K562 (cell line): ENCODE results near the gene MICU1. TPM values are rescaled to one million over a fixed set of nuclear protein-coding genes. Genes with fewer than 3 reads are reported as not detected.

Source experiments
- ATAC-seq: fragments of 200-7000 bp; cut with Tn5 transposase; 3 replicates; pipeline ENCODE4 v1.9.1; 2020; ENCODE audit warnings: moderate library complexity
- BruUV-seq: library from RNA; stranded (reverse); fragments of 400-500 nt; replicated peaks from 2 replicates; lab custom pipeline; 2021; lab: Mats Ljungman, UMichigan
- CTCF ChIA-PET: fragments of 300-600 bp; formaldehyde crosslinking; extraction: SDS; loops from one replicate; lab custom pipeline; 2021; ENCODE audit warnings: low intra/inter-chr PET ratio; lab: Yijun Ruan, JAX
- POLR2A ChIA-PET: fragments of 300-600, 350-650 bp; sonication (Branson Sonifier 250); formaldehyde crosslinking; extraction: SDS; loops from one replicate; lab custom pipeline; 2021; ENCODE audit warnings: antibody characterized with exemption, inconsistent platforms; lab: Yijun Ruan, JAX
- DNase-seq, 4 experiments: peaks; one replicate each; pipeline versions ENCODE4 v3.0.0 to v3.0.0-alpha.2; 2011 to 2018; ENCODE audit warnings: low spot score in 3 of 4, mixed read lengths in 3 of 4; ENCODE audit errors: extremely low read depth in 1 of 4
- FAIRE-seq: peaks from 2 replicates; lab custom pipeline; 2011; peaks lifted over from hg19 to GRCh38; lab: Jason Lieb, UNC
- H2AFZ ChIP-seq: 2 replicates; pipeline ENCODE4 v1.6.0; 2011; ENCODE audit warnings: low read depth, low read length, control low read depth, inconsistent platforms
- H3K27ac ChIP-seq: fragments of 200-600 bp; 3 replicates; pipeline ENCODE4 v1.8.0; 2011; ENCODE audit warnings: low read depth, mild to moderate bottlenecking, control low read depth, inconsistent platforms, low read length, moderate library complexity, mixed read lengths; ENCODE audit errors: extremely low read depth
- H3K27me3 ChIP-seq, 2 experiments: fragments of 300-600 bp in 1 of 2; 2 replicates in 1 of 2; 3 replicates in 1 of 2; pipeline versions ENCODE4 v1.6.0 to v1.8.0; 2011; ENCODE audit warnings: inconsistent platforms in 2 of 2, low read length in 2 of 2, mild to moderate bottlenecking in 1 of 2, mixed read lengths in 1 of 2, moderate library complexity in 1 of 2; ENCODE audit not compliant: control insufficient read depth in 2 of 2, insufficient read depth in 2 of 2
- H3K36me3 ChIP-seq: fragments of 300-600 bp; 3 replicates; pipeline ENCODE4 v1.8.0; 2011; ENCODE audit warnings: mild to moderate bottlenecking, low read length, inconsistent platforms; ENCODE audit not compliant: control insufficient read depth, insufficient read depth
- H3K4me1 ChIP-seq, 2 experiments: fragments of 200-600 bp in 1 of 2; replicated peaks in 1 of 2; 2 replicates in 1 of 2; 3 replicates in 1 of 2; pipeline versions ENCODE4 v1.5.1 to v1.8.0; 2011; ENCODE audit warnings: inconsistent platforms in 2 of 2, low read length in 2 of 2, mild to moderate bottlenecking in 1 of 2, mixed read lengths in 1 of 2, moderate library complexity in 1 of 2; ENCODE audit not compliant: control insufficient read depth in 2 of 2, insufficient read depth in 2 of 2
- H3K4me2 ChIP-seq: 2 replicates; pipeline ENCODE4 v1.6.1; 2011; ENCODE audit warnings: low read length, control low read depth, inconsistent platforms, mixed read lengths; ENCODE audit not compliant: insufficient read depth
- H3K4me3 ChIP-seq: fragments of 200-600 bp; sonication (generic), shearing (Covaris generic); 2 replicates; pipeline ENCODE4 v1.5.1; 2016; ENCODE audit warnings: control low read depth, inconsistent platforms
- H3K79me2 ChIP-seq: fragments of 200-600 bp; 3 replicates; pipeline ENCODE4 v1.8.0; 2011; ENCODE audit warnings: low read length, inconsistent platforms; ENCODE audit not compliant: control insufficient read depth, insufficient read depth
- H3K9ac ChIP-seq, 2 experiments: 2 replicates each; pipeline versions ENCODE4 v1.6.0 to v1.6.1; 2011; ENCODE audit warnings: low read depth in 2 of 2, low read length in 2 of 2, control low read depth in 1 of 2, inconsistent platforms in 1 of 2, mild to moderate bottlenecking in 1 of 2, mixed read lengths in 1 of 2; ENCODE audit not compliant: insufficient read depth in 1 of 2
- H3K9me1 ChIP-seq: one replicate; pipeline ENCODE4 v1.6.0; 2011; ENCODE audit warnings: inconsistent platforms, mild to moderate bottlenecking, low read length, moderate library complexity; ENCODE audit not compliant: control insufficient read depth, insufficient read depth
- H3K9me3 ChIP-seq: replicated peaks from 2 replicates; pipeline ENCODE4 v1.5.1; 2011; ENCODE audit warnings: low read depth, low read length, inconsistent platforms; ENCODE audit not compliant: control insufficient read depth, insufficient read depth
- H4K20me1 ChIP-seq: replicated peaks from 2 replicates; pipeline ENCODE4 v1.6.1; 2011; ENCODE audit warnings: low read length, inconsistent platforms, mixed read lengths; ENCODE audit not compliant: control insufficient read depth, insufficient read depth
- BRD9 ChIP-seq: fragments of 450-650 bp; IDR thresholded peaks from 2 replicates; pipeline ENCODE4 v1.6.1; 2018; ENCODE audit warnings: low read depth; ENCODE audit not compliant: partially characterized antibody
- CBX1 ChIP-seq: sonication (generic); IDR thresholded peaks from 2 replicates; pipeline ENCODE4 v1.6.1; 2016; ENCODE audit warnings: antibody characterized with exemption, low read depth, mild to moderate bottlenecking
- CBX8 ChIP-seq: fragments of 200-600 bp; sonication (generic); IDR thresholded peaks from 2 replicates; pipeline ENCODE4 v1.6.1; 2012; ENCODE audit warnings: borderline replicate concordance, mixed run types, low read depth, mild to moderate bottlenecking, moderate library complexity, mixed read lengths, low read length, control low read depth, inconsistent platforms; ENCODE audit not compliant: poor library complexity, severe bottlenecking; ENCODE audit errors: extremely low read depth
- PHF20 ChIP-seq: fragments of 450-650 bp; IDR thresholded peaks from 2 replicates; pipeline ENCODE4 v1.6.1; 2018; ENCODE audit not compliant: partially characterized antibody
- SMAD2 ChIP-seq: fragments of 150-350 bp; IDR thresholded peaks from 2 replicates; pipeline ENCODE4 v1.6.1; 2014; ENCODE audit warnings: low read depth, mild to moderate bottlenecking, low read length
- ZFX ChIP-seq: sonication (generic); formaldehyde crosslinking; IDR thresholded peaks from 2 replicates; pipeline ENCODE4 v1.8.0; 2022; ENCODE audit warnings: mild to moderate bottlenecking, missing genetic modification reagents, moderate library complexity
- ZNF583 ChIP-seq: fragments of 250-450 bp; sonication (Bioruptor Pico); IDR thresholded peaks from 2 replicates; pipeline ENCODE4 v1.4.0; 2020
- WGBS: fragments of 100-300 bp; shearing (Covaris generic); methylation state at CpG from one replicate; pipeline ENCODE4 v1.1.6; 2016; ENCODE audit warnings: low coverage, mixed read lengths; ENCODE audit not compliant: insufficient coverage; ENCODE audit errors: missing lambda C conversion rate; 5-methylcytosine and 5-hydroxymethylcytosine counted together
- in situ Hi-C: fragments of 300-500 bp; cut with MboI; formaldehyde crosslinking; loops from 4 replicates; pipeline ENCODE4 v1.15.0; 2018; ENCODE audit warnings: inconsistent platforms, mixed read lengths
- intact Hi-C: fragments of 100-400 bp; cut with micrococcal nuclease; formaldehyde crosslinking; loops from 2 replicates; pipeline ENCODE4 v1.14.2; 2022
- polyA plus RNA-seq, 8 experiments: library from polyadenylated mRNA; depleted of rRNA in 4 of 8; stranded (reverse) in 5 of 8; unstranded in 3 of 8; fragments of >200 nt; fragmentation: Nextera tagmentation in 2 of 8; fragmentation: Illumina TruSeq in 1 of 8; extraction: Ambion mirVana in 2 of 8; extraction: Trizol in 1 of 8; gene quantifications; 2 replicates each; pipeline versions ENCODE4 v1.2.1 to v1.2.3, GENCODE V29; 2011 to 2014; ENCODE audit warnings: inconsistent platforms in 1 of 8, missing spikeins in 1 of 8
- total RNA-seq, 7 experiments: library from RNA; depleted of rRNA in 6 of 7; stranded (reverse); fragments of >200 nt in 6 of 7; fragmentation: Illumina TruSeq in 2 of 7; extraction: Trizol in 2 of 7; gene quantifications; 2 replicates each; pipeline versions ENCODE4 v1.2.1 to v1.2.3, GENCODE V29; 2011 to 2021; ENCODE audit warnings: low replicate concordance in 1 of 7
- TF ChIP-seq, protein P1 (sequence below): fragments of 450-650 bp; IDR thresholded peaks from 2 replicates; pipeline ENCODE4 v1.7.1; 2018; ENCODE audit warnings: mild to moderate bottlenecking, low read depth; ENCODE audit not compliant: partially characterized antibody
- TF ChIP-seq, protein P2 (sequence below): sonication (generic); formaldehyde crosslinking; IDR thresholded peaks from 2 replicates; pipeline ENCODE4 v1.8.0; 2022; ENCODE audit warnings: mild to moderate bottlenecking, missing genetic modification reagents
- TF ChIP-seq, protein P3 (sequence below), 2 experiments: fragments of 250-450 bp in 1 of 2; fragments of 450-650 bp in 1 of 2; sonication (Bioruptor Pico) in 1 of 2; IDR thresholded peaks; 2 replicates each; pipeline versions ENCODE4 v1.6.1 to v1.8.0; 2016 to 2021; ENCODE audit warnings: mild to moderate bottlenecking in 2 of 2, moderate library complexity in 2 of 2, missing compliant biosample characterization in 1 of 2, missing genetic modification characterization in 1 of 2

The MICU1 gene
- total and polyA plus RNA-seq, 9 of the 15 experiments (the other 6 are each of a cell fraction or from before 2014, with no cell fraction given), result 29.3 to 76.8 (median 48.4) TPM

DNA sequence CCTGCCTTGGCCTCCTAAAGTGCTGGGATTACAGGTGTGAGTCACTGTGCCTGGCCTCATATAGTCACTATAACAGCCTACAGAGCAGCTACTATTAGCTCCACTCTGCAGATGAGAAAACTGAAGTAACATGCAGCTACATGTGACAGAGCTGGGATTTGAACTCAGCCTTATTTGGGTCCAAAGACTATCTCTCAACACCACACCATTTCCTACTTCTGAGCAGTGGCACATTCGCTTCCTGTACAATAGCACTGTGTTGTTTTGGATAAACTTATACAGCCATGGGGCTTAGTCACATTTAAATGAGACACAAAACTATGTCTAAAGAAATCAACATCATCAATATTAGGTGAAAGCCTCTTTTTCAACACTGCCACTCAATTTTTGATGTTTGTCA is 201.3 kb downstream of the MICU1 start:
- Histone ChIP-seq H3K9me1 (no peaks in the 10 kb centered on the region), H3K36me3 (peaks cover 4% of the 10 kb centered on the region; the same call in 2 of the 3 replicates), H4K20me1 (no peaks in the 10 kb centered on the region), H3K4me2 (no peak overlapping the region), H3K9me3 (no peaks in the 10 kb centered on the region), H2AFZ (no peak overlapping the region), H3K79me2 (no peaks in the 10 kb centered on the region), H3K27me3 (no peaks in the 10 kb centered on the region), H3K9ac (no peak overlapping the region), H3K4me3 (no peak overlapping the region), H3K4me1 (no peaks in the 10 kb centered on the region), H3K27ac (no peak overlapping the region)
- in situ Hi-C loops, result no loop called here
- intact Hi-C loops, result no loop called here
- FAIRE-seq (no peak), ATAC-seq (no peak), DNase-seq (no peak)
- ChIA-PET POLR2A (interaction anchor here (0.8 to 1.8 kb wide), 2 partner anchors 15 to 35 kb away, joined by 3 to 4 read pairs; no protein-coding TSS in a partner anchor), CTCF (no interaction called here)
- TF ChIP-seq PHF20 (no peak), CBX1 (no peak), SMAD2 (no peak), ZNF583 (CRISPR knock-in tag) (no peak), CBX8 (no peak), BRD9 (no peak), ZFX (CRISPR knock-in tag) (no peak)
- TF ChIP-seq, protein P1, sequence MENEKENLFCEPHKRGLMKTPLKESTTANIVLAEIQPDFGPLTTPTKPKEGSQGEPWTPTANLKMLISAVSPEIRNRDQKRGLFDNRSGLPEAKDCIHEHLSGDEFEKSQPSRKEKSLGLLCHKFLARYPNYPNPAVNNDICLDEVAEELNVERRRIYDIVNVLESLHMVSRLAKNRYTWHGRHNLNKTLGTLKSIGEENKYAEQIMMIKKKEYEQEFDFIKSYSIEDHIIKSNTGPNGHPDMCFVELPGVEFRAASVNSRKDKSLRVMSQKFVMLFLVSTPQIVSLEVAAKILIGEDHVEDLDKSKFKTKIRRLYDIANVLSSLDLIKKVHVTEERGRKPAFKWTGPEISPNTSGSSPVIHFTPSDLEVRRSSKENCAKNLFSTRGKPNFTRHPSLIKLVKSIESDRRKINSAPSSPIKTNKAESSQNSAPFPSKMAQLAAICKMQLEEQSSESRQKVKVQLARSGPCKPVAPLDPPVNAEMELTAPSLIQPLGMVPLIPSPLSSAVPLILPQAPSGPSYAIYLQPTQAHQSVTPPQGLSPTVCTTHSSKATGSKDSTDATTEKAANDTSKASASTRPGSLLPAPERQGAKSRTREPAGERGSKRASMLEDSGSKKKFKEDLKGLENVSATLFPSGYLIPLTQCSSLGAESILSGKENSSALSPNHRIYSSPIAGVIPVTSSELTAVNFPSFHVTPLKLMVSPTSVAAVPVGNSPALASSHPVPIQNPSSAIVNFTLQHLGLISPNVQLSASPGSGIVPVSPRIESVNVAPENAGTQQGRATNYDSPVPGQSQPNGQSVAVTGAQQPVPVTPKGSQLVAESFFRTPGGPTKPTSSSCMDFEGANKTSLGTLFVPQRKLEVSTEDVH, result no peak
- TF ChIP-seq, protein P2, sequence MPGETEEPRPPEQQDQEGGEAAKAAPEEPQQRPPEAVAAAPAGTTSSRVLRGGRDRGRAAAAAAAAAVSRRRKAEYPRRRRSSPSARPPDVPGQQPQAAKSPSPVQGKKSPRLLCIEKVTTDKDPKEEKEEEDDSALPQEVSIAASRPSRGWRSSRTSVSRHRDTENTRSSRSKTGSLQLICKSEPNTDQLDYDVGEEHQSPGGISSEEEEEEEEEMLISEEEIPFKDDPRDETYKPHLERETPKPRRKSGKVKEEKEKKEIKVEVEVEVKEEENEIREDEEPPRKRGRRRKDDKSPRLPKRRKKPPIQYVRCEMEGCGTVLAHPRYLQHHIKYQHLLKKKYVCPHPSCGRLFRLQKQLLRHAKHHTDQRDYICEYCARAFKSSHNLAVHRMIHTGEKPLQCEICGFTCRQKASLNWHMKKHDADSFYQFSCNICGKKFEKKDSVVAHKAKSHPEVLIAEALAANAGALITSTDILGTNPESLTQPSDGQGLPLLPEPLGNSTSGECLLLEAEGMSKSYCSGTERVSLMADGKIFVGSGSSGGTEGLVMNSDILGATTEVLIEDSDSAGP (CRISPR knock-in tag), result no peak
- TF ChIP-seq, protein P3, sequence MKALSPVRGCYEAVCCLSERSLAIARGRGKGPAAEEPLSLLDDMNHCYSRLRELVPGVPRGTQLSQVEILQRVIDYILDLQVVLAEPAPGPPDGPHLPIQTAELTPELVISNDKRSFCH (CRISPR knock-in tag; IDR thresholded peaks at IDR 0.05), result no peak
- TF ChIP-seq, protein P3 (tag; IDR thresholded peaks at IDR 0.05), result no peak
- WGBS, result 71% methylated on average over 1 of the region's 1 CpG
- BruUV-seq, result no TSS peak
